SK-N-SH treated with all-trans-retinoic acid at 6 μM for 48 hours (cell line): ENCODE measurements around the gene LEMD3.

Experiments used
- ZC3H10 ChIP-seq: fragments of 250-450 bp; sonication (Bioruptor Pico); IDR thresholded peaks from 2 replicates; pipeline ENCODE4 v1.5.1; 2021; ENCODE audit warnings: mild to moderate bottlenecking, moderate library complexity
- ZFP3 ChIP-seq: fragments of 250-450 bp; sonication (Bioruptor Pico); IDR thresholded peaks from 2 replicates; pipeline ENCODE4 v1.5.0; 2020; ENCODE audit warnings: mild to moderate bottlenecking, moderate library complexity
- TF ChIP-seq, protein P1 (sequence below): fragments of 250-450 bp; sonication (Bioruptor Pico); IDR thresholded peaks from 2 replicates; pipeline ENCODE4 v1.5.1; 2020; ENCODE audit warnings: low read depth, mild to moderate bottlenecking, moderate library complexity
- TF ChIP-seq, protein P2 (sequence below): fragments of 250-450 bp; sonication (Bioruptor Pico); IDR thresholded peaks from 2 replicates; pipeline ENCODE4 v1.8.0; 2020; ENCODE audit warnings: mild to moderate bottlenecking, moderate library complexity, borderline replicate concordance
- TF ChIP-seq, protein P3 (sequence below): fragments of 250-450 bp; sonication (Bioruptor Pico); IDR thresholded peaks from 2 replicates; pipeline ENCODE4 v1.8.0; 2021; ENCODE audit warnings: low read depth, mild to moderate bottlenecking, moderate library complexity, borderline replicate concordance

DNA sequence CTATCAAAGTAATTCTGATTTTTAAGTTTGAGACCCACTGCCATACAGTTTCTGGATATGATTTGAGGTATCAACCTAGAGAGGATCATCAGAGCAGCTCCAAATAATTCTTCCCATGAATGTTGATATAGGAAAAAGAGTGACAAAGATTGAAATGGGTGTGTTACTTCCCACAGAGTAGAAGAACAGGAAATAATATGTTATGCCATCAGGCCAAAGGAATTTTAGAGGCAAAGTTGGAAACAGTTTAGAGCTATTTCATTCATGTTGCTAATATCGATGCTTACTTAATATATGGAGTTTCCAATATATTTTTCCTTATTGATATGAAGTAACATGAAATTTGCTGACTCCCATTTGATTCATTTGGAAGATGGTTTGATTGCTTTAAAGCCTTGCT, 100.2 kb downstream of the LEMD3 start:
- TF ChIP-seq, protein P1, sequence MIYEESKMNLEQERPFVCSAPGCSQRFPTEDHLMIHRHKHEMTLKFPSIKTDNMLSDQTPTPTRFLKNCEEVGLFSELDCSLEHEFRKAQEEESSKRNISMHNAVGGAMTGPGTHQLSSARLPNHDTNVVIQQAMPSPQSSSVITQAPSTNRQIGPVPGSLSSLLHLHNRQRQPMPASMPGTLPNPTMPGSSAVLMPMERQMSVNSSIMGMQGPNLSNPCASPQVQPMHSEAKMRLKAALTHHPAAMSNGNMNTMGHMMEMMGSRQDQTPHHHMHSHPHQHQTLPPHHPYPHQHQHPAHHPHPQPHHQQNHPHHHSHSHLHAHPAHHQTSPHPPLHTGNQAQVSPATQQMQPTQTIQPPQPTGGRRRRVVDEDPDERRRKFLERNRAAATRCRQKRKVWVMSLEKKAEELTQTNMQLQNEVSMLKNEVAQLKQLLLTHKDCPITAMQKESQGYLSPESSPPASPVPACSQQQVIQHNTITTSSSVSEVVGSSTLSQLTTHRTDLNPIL (CRISPR knock-in tag): no peak
- TF ChIP-seq, protein P2, sequence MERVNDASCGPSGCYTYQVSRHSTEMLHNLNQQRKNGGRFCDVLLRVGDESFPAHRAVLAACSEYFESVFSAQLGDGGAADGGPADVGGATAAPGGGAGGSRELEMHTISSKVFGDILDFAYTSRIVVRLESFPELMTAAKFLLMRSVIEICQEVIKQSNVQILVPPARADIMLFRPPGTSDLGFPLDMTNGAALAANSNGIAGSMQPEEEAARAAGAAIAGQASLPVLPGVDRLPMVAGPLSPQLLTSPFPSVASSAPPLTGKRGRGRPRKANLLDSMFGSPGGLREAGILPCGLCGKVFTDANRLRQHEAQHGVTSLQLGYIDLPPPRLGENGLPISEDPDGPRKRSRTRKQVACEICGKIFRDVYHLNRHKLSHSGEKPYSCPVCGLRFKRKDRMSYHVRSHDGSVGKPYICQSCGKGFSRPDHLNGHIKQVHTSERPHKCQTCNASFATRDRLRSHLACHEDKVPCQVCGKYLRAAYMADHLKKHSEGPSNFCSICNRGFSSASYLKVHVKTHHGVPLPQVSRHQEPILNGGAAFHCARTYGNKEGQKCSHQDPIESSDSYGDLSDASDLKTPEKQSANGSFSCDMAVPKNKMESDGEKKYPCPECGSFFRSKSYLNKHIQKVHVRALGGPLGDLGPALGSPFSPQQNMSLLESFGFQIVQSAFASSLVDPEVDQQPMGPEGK (CRISPR knock-in tag): no peak
- TF ChIP-seq, protein P3, sequence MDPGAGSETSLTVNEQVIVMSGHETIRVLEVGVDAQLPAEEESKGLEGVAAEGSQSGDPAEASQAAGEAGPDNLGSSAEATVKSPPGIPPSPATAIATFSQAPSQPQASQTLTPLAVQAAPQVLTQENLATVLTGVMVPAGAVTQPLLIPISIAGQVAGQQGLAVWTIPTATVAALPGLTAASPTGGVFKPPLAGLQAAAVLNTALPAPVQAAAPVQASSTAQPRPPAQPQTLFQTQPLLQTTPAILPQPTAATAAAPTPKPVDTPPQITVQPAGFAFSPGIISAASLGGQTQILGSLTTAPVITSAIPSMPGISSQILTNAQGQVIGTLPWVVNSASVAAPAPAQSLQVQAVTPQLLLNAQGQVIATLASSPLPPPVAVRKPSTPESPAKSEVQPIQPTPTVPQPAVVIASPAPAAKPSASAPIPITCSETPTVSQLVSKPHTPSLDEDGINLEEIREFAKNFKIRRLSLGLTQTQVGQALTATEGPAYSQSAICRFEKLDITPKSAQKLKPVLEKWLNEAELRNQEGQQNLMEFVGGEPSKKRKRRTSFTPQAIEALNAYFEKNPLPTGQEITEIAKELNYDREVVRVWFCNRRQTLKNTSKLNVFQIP (CRISPR knock-in tag): no peak
- no peak for TF ChIP-seq ZC3H10 (CRISPR knock-in tag)
- no peak for TF ChIP-seq ZFP3
